GM18861 (cell line): Measurements from ENCODE around the gene OR10D3.
"Not testable (repeated sequence)": the region's sequence is repeated elsewhere in the genome, so short reads cannot be mapped to it uniquely, and the experiment has no call there.

ENCODE experiments used
- ATAC-seq: cut with Tn5 transposase; IDR thresholded peaks from one replicate; pipeline ENCODE4 v1.9.1; 2021; ENCODE audit not compliant: unreplicated experiment

Gene OR10D3

GRCh38 chr11:124183068-124183467, at the start of gene OR10D3:
Gene OR10D3 (plus strand): TSS chr11:124183345. CDS start chr11:124185270, 1,925 bp downstream.
- ATAC-seq = no peak

DNA sequence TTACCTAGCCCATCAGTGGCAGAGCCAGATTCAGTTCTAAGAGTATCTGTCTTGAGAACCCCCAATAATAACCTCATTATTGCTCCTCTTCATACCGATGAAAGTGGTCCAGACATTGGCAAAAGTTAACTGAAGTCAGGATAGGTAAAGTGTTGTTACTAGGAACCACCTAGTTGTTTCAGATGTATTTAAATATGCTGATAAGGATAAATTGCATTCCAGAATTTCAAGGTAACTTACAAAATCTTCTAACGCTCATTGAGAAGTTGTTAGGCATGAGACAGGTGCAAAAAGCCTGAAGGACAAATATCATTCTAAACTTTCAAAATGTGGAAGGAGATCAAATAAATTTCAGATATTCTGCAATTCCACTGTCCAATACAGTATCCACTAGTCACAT, 40.1 kb upstream of the OR10D3 start:
- no peak for ATAC-seq

DNA sequence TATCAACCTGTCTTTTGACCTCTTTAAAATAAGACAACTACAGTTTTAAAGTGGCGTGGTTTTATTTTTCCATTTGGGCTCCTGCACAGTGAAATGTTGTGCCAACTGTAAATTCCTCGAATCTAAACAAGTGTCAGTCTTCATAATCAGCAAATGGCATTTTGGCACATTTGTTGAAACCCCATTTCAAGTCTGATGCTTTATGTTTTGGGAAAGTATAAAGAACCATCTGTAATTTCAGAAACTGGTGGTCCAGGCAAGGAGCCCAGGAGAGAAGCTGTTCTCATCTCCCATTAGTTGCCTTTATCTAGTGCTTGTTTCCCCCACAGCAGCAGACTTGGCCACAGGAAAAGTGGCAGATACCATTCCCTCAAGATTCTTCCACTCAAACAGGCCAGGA, 35.2 kb upstream of the OR10D3 start:
- ATAC-seq = no peak

DNA sequence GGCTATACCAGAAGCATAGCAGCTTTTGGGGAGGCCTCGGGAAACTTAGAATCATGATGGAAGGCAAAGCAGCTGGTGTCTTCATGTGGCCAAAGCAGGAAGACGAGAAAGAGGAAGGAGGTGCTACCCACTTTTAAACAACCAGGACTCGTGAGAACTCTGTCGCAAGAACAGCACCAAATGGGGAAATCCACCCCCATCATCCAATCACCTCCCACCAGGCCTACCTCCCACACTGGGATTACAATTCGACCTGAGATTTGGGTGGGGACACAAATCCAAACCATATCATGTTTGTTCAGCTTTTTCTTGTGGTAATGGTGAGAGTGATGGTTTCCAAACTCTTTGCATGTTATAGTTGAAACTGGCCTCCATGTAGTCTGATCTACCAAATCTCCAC, 32.5 kb upstream of the OR10D3 start:
- no peak for ATAC-seq

GRCh38 chr11:124152770-124153407, 30.3 kb upstream of the OR10D3 start:
- no peak for ATAC-seq

GRCh38 chr11:124153821-124154220, 29.3 kb upstream of the OR10D3 start:
- no peak for ATAC-seq

DNA sequence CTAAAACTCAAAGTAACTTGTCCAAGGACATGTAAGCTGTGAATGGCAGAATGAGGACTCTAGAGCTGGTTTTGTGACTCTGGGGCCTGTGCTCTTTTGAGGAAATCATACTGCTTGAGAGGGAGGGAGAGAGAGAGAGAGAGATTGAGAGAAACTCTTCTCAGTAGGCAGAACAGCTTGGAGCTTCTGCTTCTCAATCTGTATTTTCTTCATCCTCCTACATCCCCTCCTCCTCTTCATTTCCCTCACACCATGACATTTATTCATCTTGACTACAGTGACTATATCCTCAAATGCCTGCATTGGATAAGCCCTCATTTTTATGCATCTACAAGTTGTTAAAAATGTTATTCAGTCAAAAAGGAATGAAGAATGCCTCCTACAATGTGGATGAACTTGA, 23.7 kb upstream of the OR10D3 start:
- ATAC-seq = no peak

- ATAC-seq = no peak
Measured at GRCh38 chr11:124160986-124161385, 22.2 kb upstream of the OR10D3 start.

GRCh38 chr11:124167826-124168231, 15.3 kb upstream of the OR10D3 start:
- no peak for ATAC-seq

- ATAC-seq = no peak
Measured at GRCh38 chr11:124168796-124169195, 14.3 kb upstream of the OR10D3 start.

- not testable (repeated sequence) for ATAC-seq
Measured at GRCh38 chr11:124170315-124170714, 12.8 kb upstream of the OR10D3 start.

GRCh38 chr11:124170801-124171586, 12.2 kb upstream of the OR10D3 start:
- ATAC-seq = no peak

- no peak for ATAC-seq
Measured at GRCh38 chr11:124172101-124172500, 11.0 kb upstream of the OR10D3 start.

DNA sequence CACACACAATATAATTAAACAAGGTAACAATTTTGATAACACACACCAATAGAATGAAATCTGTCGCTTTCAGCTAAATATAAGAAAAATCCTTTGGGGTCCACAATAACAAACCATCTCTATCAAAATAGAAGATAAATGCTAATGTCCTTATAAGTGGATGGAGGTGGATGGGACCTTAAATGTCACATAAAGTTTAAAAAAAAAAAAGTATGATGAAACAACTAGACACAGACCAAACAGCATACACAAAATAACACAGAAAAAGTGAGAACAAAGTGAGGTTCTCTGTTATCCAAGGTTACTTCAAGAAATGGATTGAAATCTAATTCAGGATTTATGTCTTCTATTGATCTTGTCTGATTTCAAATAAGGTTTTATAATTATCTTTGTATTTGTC, 10.5 kb upstream of the OR10D3 start:
- no peak for ATAC-seq

GRCh38 chr11:124174001-124174583, 9.1 kb upstream of the OR10D3 start:
- no peak for ATAC-seq

DNA sequence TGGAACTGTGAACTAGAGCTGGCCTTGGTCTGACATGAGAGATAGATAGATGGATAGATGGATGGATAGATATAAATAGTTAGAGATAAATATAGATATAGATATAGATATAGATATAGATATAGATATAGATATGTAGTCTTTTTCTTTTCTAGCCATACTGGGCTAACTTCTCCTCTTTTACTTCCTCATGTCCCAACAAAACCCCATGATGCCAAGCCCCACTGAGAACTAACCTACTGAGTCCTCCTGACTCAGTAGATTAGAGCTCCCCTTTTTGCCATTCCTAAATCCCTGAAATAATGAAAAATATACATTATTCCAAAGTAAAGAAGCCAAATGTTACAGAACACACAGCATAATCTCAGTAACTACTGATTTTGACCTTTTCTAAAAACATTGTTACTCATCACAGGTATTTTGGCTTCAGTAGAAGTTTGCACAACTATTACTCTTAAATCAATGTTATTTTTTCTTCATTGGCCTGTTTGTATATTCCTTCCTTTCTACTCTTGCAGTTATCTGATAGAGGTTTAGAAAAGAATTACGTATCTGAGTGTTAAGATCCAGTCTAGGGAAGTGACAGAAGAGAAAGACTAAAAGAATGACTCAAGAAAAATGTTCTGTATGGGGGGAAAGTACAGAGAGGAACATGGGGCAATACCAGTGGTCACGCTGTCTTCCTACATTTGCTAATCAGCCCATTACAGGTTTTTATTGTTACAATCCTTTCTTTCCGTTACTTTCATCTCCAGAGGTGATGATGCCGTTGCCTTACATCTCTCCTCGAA, 6.0 kb upstream of the OR10D3 start:
- no peak for ATAC-seq

- ATAC-seq = no peak
Measured at GRCh38 chr11:124179310-124179709, 3.8 kb upstream of the OR10D3 start.

GRCh38 chr11:124190298-124191139, 7.4 kb downstream of the OR10D3 start:
- ATAC-seq = no peak

DNA sequence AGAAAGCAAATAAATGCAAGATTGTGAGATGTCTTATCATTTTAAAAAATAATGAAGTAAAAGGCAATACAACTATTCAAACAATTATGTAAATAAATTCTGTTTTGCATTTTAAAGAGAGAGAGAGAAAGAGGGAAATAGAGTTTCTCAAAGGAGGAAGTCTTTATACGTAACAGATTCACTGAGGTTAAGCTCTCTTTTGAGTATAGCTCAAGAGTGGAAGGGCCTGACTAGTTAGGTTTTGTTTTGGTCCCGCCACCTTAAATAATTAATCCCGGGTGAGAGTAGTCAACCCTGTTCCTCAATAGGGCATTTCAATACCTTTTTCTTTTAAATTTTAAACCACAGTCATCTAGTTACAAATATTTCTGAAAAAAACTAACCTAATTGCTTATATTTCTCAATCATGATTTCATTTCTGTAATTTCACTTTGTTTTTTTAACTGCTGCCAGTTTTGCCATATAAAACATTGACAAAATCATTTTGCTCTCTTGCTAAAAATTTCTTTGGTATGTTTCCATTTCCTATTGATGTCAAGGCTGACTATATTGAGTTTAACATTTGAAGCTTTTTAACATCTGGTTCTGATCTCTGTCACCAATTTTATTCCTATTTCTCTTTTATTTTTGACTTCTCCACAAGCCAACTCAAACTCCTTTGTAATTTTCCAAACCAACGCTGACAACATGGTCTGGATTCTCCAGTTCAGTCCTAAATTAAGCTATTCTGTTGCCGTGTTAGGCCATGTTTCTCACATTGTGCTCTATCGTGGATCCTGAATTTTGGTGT, 10.3 kb downstream of the OR10D3 start:
- ATAC-seq = peak; percentile 82
